ENCODE data around the gene STXBP5L.

DNA sequence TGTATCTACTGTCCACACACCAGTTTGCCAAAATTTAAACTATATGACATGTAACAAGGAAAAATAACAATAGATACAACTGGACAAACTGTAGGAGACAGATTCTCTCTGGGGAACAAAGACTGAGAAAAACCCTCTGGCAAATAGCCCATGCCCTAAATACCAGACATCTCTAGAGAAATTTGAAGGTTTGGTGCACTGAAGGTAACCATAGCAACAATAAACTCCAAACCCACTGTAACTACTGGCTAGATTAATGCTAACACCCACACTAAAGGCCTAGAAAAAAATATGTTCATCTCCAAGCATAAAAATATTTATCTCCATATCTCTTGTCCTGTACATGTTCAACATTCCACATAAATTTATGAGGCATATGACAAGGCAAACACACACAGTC is 267.1 kb downstream of the STXBP5L start:
- TF ChIP-seq, protein P1, sequence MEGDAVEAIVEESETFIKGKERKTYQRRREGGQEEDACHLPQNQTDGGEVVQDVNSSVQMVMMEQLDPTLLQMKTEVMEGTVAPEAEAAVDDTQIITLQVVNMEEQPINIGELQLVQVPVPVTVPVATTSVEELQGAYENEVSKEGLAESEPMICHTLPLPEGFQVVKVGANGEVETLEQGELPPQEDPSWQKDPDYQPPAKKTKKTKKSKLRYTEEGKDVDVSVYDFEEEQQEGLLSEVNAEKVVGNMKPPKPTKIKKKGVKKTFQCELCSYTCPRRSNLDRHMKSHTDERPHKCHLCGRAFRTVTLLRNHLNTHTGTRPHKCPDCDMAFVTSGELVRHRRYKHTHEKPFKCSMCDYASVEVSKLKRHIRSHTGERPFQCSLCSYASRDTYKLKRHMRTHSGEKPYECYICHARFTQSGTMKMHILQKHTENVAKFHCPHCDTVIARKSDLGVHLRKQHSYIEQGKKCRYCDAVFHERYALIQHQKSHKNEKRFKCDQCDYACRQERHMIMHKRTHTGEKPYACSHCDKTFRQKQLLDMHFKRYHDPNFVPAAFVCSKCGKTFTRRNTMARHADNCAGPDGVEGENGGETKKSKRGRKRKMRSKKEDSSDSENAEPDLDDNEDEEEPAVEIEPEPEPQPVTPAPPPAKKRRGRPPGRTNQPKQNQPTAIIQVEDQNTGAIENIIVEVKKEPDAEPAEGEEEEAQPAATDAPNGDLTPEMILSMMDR (IDR thresholded peaks at IDR 0.05) = no peak
- no peak for TF ChIP-seq EZH2phosphoT487 (IDR thresholded peaks at IDR 0.05)

Measured in neural progenitor cell (in vitro differentiated cells).